Neural cell (in vitro differentiated cells): ENCODE results near the gene ACP4. TPM values are rescaled to one million over a fixed set of nuclear protein-coding genes. Genes with fewer than 3 reads are reported as not detected.

Experiments
- H2AFZ ChIP-seq: fragments of 200-600, 300-800 bp; sonication (generic), shearing (Covaris generic); 2 replicates; pipeline ENCODE4 v1.6.0; 2014; ENCODE audit warnings: low read depth, mild to moderate bottlenecking, antibody characterized with exemption, low read length, moderate library complexity
- H3F3A ChIP-seq: fragments of 200-600 bp; shearing (Covaris generic); 2 replicates; pipeline ENCODE4 v1.6.1; 2016; ENCODE audit warnings: mild to moderate bottlenecking, moderate library complexity, mixed read lengths, antibody characterized with exemption, low read length; ENCODE audit not compliant: insufficient read depth, poor library complexity, severe bottlenecking
- H3K27ac ChIP-seq: fragments of 200-600, 300-800 bp; sonication (generic), shearing (Covaris generic); 2 replicates; pipeline ENCODE4 v1.5.1; 2014; ENCODE audit warnings: mild to moderate bottlenecking, low read length, moderate library complexity
- H3K27me3 ChIP-seq: fragments of 300-800, 200-600 bp; sonication (generic), shearing (Covaris generic); 2 replicates; pipeline ENCODE4 v1.6.0; 2014; ENCODE audit warnings: mild to moderate bottlenecking, low read depth, low read length, moderate library complexity; ENCODE audit not compliant: insufficient read depth
- H3K36me3 ChIP-seq: fragments of 300-800, 200-600 bp; sonication (generic), shearing (Covaris generic); 2 replicates; pipeline ENCODE4 v1.5.1; 2014; ENCODE audit warnings: mild to moderate bottlenecking, antibody characterized with exemption, low read length, moderate library complexity; ENCODE audit not compliant: insufficient read depth
- H3K4me2 ChIP-seq: fragments of 300-800, 200-600 bp; sonication (generic), shearing (Covaris generic); 2 replicates; pipeline ENCODE4 v1.6.0; 2014; ENCODE audit warnings: mild to moderate bottlenecking, low read length
- H3K4me3 ChIP-seq: fragments of 300-800, 200-600 bp; sonication (generic), shearing (Covaris generic); 2 replicates; pipeline ENCODE4 v1.5.1; 2014; ENCODE audit warnings: mild to moderate bottlenecking, low read length, moderate library complexity
- H3K79me2 ChIP-seq: fragments of 200-600 bp; shearing (Covaris generic); replicated peaks from 2 replicates; pipeline ENCODE4 v1.6.0; 2014; ENCODE audit warnings: mild to moderate bottlenecking, low read length, moderate library complexity; ENCODE audit not compliant: insufficient read depth
- H3K9ac ChIP-seq: fragments of 300-800, 200-600 bp; sonication (generic), shearing (Covaris generic); 2 replicates; pipeline ENCODE4 v1.6.1; 2016; ENCODE audit warnings: mild to moderate bottlenecking, low read length, mixed read lengths
- H3K9me2 ChIP-seq: fragments of 200-600 bp; shearing (Covaris generic); 2 replicates; pipeline ENCODE4 v1.6.1; 2016; ENCODE audit warnings: mild to moderate bottlenecking, low read length, mixed read lengths; ENCODE audit not compliant: insufficient read depth
- H3K9me3 ChIP-seq: fragments of 200-600, 300-800 bp; sonication (generic), shearing (Covaris generic); 2 replicates; pipeline ENCODE4 v1.6.1; 2016; ENCODE audit warnings: mild to moderate bottlenecking, mixed run types, low read length, moderate library complexity, mixed read lengths
- H4K20me1 ChIP-seq: fragments of 200-600 bp; shearing (Covaris generic); 2 replicates; pipeline ENCODE4 v1.6.1; 2016; ENCODE audit warnings: mild to moderate bottlenecking, mixed run types; ENCODE audit not compliant: insufficient read depth
- CTCF ChIP-seq: fragments of 450-650 bp; IDR thresholded peaks from 2 replicates; pipeline ENCODE4 v1.5.1; 2014; ENCODE audit warnings: antibody characterized with exemption, mild to moderate bottlenecking, moderate library complexity; ENCODE audit not compliant: poor library complexity, severe bottlenecking
- EP300 ChIP-seq: fragments of 450-650 bp; conservative IDR thresholded peaks from 2 replicates; pipeline ENCODE4 v1.6.1; 2014; ENCODE audit warnings: antibody characterized with exemption, mild to moderate bottlenecking, moderate library complexity; ENCODE audit not compliant: poor library complexity, severe bottlenecking
- EZH2 ChIP-seq: fragments of 200-600, 300-800 bp; shearing (Covaris generic), sonication (generic); IDR thresholded peaks from 2 replicates; pipeline ENCODE4 v1.6.1; 2014; ENCODE audit warnings: antibody characterized with exemption, low read length, borderline replicate concordance, mild to moderate bottlenecking; ENCODE audit not compliant: insufficient read depth, poor library complexity, severe bottlenecking
- MXI1 ChIP-seq: fragments of 450-650 bp; conservative IDR thresholded peaks from 2 replicates; pipeline ENCODE4 v1.6.1; 2014; ENCODE audit warnings: antibody characterized with exemption, mild to moderate bottlenecking; ENCODE audit not compliant: poor library complexity, severe bottlenecking
- POLR2AphosphoS5 ChIP-seq: IDR thresholded peaks from 2 replicates; pipeline ENCODE4 v1.6.1; 2012
- RAD21 ChIP-seq: fragments of 450-650 bp; conservative IDR thresholded peaks from 2 replicates; pipeline ENCODE4 v1.6.1; 2014; ENCODE audit warnings: antibody characterized with exemption, mild to moderate bottlenecking, moderate library complexity
- REST ChIP-seq: IDR thresholded peaks from 2 replicates; pipeline ENCODE4 v1.6.1; 2012; ENCODE audit warnings: borderline replicate concordance
- SMC3 ChIP-seq: fragments of 450-650 bp; conservative IDR thresholded peaks from 2 replicates; pipeline ENCODE4 v1.6.1; 2014; ENCODE audit warnings: antibody characterized with exemption, mild to moderate bottlenecking, moderate library complexity; ENCODE audit not compliant: poor library complexity
- TAF1 ChIP-seq: IDR thresholded peaks from 2 replicates; pipeline ENCODE4 v1.6.1; 2012; ENCODE audit warnings: low read depth
- polyA plus RNA-seq: library from polyadenylated mRNA; depleted of rRNA; stranded (reverse); fragments of >200 nt; gene quantifications from 2 replicates; pipeline ENCODE4 v1.2.3, GENCODE V29; 2014

The ACP4 gene
- polyA plus RNA-seq, 1 donor from 2014 or later, result not detected

DNA sequence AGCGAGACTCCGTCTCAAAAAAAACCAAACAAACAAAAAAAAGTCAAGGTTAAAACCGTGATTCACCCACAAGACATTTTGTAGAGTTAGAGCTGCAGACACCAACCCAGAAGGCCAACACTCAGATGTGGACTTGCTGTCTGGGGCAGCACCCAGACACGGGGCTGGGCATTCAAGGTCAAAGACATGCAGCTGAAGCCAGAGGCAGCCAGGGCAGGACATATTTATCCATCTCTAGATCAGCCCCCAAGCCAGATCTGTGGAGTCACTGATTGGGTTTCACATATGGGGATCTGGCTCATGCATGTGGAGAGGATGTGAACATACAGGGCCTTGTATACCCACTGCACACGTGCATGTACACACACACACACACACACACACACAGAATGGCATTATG lies 39.6 kb downstream of the ACP4 start:
- Histone ChIP-seq H4K20me1 (no peaks in the 10 kb centered on the region), H3K27ac (no peak overlapping the region), H3K4me3 (no peak overlapping the region), H2AFZ (no peak overlapping the region), H3K9me2 (no peaks in the 10 kb centered on the region), H3K27me3 (peaks cover 1% of the 10 kb centered on the region), H3K4me2 (no peak overlapping the region), H3K9me3 (no peaks in the 10 kb centered on the region), H3F3A (no peaks in the 10 kb centered on the region), H3K79me2 (no peaks in the 10 kb centered on the region), H3K36me3 (no peaks in the 10 kb centered on the region), H3K9ac (no peak overlapping the region)
- no peak for TF ChIP-seq SMC3

DNA sequence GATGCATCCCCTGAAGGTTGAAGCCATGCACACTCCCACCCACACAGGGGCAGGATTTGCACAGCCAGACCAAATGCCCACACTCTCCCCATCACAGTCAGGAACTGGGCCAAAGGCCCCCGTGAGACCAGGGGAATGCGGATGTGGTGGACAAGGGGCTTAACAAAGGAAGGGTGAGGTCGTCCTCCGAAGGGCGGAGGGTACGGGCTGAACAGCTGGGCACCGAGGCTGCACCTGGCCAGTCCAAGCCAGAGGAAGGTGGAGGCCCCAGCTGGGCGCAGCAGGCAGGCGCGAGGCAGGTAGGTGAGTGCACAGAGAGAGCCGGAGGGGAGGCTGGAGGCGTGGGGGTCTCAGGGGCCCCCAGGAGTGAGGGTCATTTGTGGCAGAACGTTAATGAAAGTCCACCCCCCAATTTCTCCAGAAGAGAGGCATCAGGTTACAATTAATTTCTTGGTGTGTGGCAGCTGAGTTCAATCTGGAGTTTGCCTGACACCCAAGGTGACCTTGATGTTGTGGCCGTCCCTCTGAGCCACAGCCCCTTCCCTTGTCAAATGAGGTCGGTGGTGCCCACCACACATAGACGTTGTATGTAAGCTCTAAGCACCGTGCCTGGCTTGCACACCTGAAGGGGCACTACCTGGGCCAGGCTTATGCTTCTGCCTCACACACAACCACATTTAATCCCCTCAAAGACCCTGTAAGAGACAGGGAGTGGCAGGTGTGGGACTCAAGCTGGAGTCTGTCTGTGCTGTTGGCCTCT lies 40.2 kb downstream of the ACP4 start:
- H2AFZ ChIP-seq, result no peak overlapping the region
- TF ChIP-seq EP300 (no peak), SMC3 (no peak), TAF1 (no peak), RAD21 (no peak), CTCF (no peak), REST (no peak), MXI1 (no peak), POLR2AphosphoS5 (no peak), EZH2 (no peak)
- no peak overlapping the region for H3K9ac ChIP-seq

More for the DNA sequence above, 40.2 kb downstream of the ACP4 start:
- Histone ChIP-seq H3K4me3 (no peak overlapping the region), H3K79me2 (no peaks in the 10 kb centered on the region), H3K36me3 (no peaks in the 10 kb centered on the region), H3K9me3 (no peaks in the 10 kb centered on the region), H3F3A (no peaks in the 10 kb centered on the region), H3K27ac (no peak overlapping the region), H3K27me3 (peaks cover 8% of the 10 kb centered on the region), H4K20me1 (no peaks in the 10 kb centered on the region), H3K9me2 (no peaks in the 10 kb centered on the region), H3K4me2 (no peak overlapping the region)
